ENCODE data around the gene MUS81. TPM values are rescaled to one million over a fixed set of nuclear protein-coding genes. Genes with fewer than 3 reads are reported as not detected.
"Not testable (repeated sequence)": the region's sequence is repeated elsewhere in the genome, so short reads cannot be mapped to it uniquely, and the experiment has no call there.

MUS81 gene
- total RNA-seq, 1 donor from 2014 or later: 30.7 TPM

- DNase-seq (peak; percentile 85), ATAC-seq (ENCODE audit: poor library complexity) (peak; percentile 27)
- intact Hi-C loops (cut with DNase I): no loop called here
Measured at GRCh38 chr11:65884716-65885092, 24.5 kb downstream of the MUS81 start.

- no peak for DNase-seq
- ATAC-seq (ENCODE audit: poor library complexity): no peak
- intact Hi-C loops (cut with DNase I): no loop called here
Measured at GRCh38 chr11:65885231-65885630, 25.0 kb downstream of the MUS81 start.

- ATAC-seq (ENCODE audit: poor library complexity) (no peak), DNase-seq (no peak)
- intact Hi-C loops (cut with DNase I): loop anchor here (2.0 kb wide), 1 partner anchor 101 kb away; no protein-coding TSS in a partner anchor
Measured at GRCh38 chr11:65885808-65886536, 25.7 kb downstream of the MUS81 start.

- ATAC-seq (ENCODE audit: poor library complexity): no peak
- no peak for DNase-seq
- intact Hi-C loops (cut with DNase I): loop anchor here (2.0 kb wide), 1 partner anchor 100 kb away; no protein-coding TSS in a partner anchor
Measured at GRCh38 chr11:65886826-65887722, 26.8 kb downstream of the MUS81 start.

- DNase-seq (no peak), ATAC-seq (ENCODE audit: poor library complexity) (no peak)
- intact Hi-C loops (cut with DNase I): loop anchor here (2.0 kb wide), 2 partner anchors 29 to 99 kb away; partner anchors contain the start of gene CFL1
Measured at GRCh38 chr11:65887723-65888162, 27.5 kb downstream of the MUS81 start.

GRCh38 chr11:65888163-65888814 lies 28.1 kb downstream of the MUS81 start, which contains the start of gene FIBP:
Gene FIBP, minus strand, starts transcription at chr11:65888471. Its CDS starts 53 bp downstream, at chr11:65888418.
- intact Hi-C loops (cut with DNase I): loop anchor here (2.0 kb wide), 1 partner anchor 29 kb away; the partner anchor contains the start of gene CFL1
- ATAC-seq (ENCODE audit: poor library complexity): peak; percentile 86
- peak; percentile 98 for DNase-seq

- DNase-seq (peak; percentile 100), ATAC-seq (ENCODE audit: poor library complexity) (peak; percentile 86)
- intact Hi-C loops (cut with DNase I): no loop called here
Measured at GRCh38 chr11:65890324-65891218, 30.3 kb downstream of the MUS81 start, which contains the start of gene CCDC85B. Gene CCDC85B, plus strand, starts transcription at chr11:65890673. Its CDS starts 111 bp downstream, at chr11:65890784.

GRCh38 chr11:65891219-65892136 lies 31.2 kb downstream of the MUS81 start:
- ATAC-seq (ENCODE audit: poor library complexity): no peak
- intact Hi-C loops (cut with DNase I): no loop called here
- DNase-seq: peak; percentile 69

GRCh38 chr11:65892137-65892540 lies 31.9 kb downstream of the MUS81 start:
- ATAC-seq (ENCODE audit: poor library complexity); intact Hi-C loops (cut with DNase I); DNase-seq: not testable (repeated sequence)

GRCh38 chr11:65892661-65893317 lies 32.6 kb downstream of the MUS81 start:
- DNase-seq (no peak), ATAC-seq (ENCODE audit: poor library complexity) (no peak)
- intact Hi-C loops (cut with DNase I): no loop called here

GRCh38 chr11:65894034-65894591 lies 33.9 kb downstream of the MUS81 start:
- peak; percentile 79 for DNase-seq
- intact Hi-C loops (cut with DNase I): no loop called here
- no peak for ATAC-seq (ENCODE audit: poor library complexity)

- ATAC-seq (ENCODE audit: poor library complexity) (no peak), DNase-seq (no peak)
- intact Hi-C loops (cut with DNase I): no loop called here
Measured at GRCh38 chr11:65895482-65895981, 35.3 kb downstream of the MUS81 start.

GRCh38 chr11:65896034-65896999 lies 36.1 kb downstream of the MUS81 start:
- DNase-seq (no peak), ATAC-seq (ENCODE audit: poor library complexity) (no peak)
- intact Hi-C loops (cut with DNase I): no loop called here

GRCh38 chr11:65897020-65897471 lies 36.8 kb downstream of the MUS81 start:
- ATAC-seq (ENCODE audit: poor library complexity) (no peak), DNase-seq (no peak)
- intact Hi-C loops (cut with DNase I): no loop called here
